OCI-M2 (cell line): ENCODE data around the gene MYH13.

Experiments used
- DNase-seq: peaks from one replicate; lab custom pipeline; 2025; ENCODE audit not compliant: unreplicated experiment; lab: John Stamatoyannopoulos, UW

The MYH13 gene

DNA sequence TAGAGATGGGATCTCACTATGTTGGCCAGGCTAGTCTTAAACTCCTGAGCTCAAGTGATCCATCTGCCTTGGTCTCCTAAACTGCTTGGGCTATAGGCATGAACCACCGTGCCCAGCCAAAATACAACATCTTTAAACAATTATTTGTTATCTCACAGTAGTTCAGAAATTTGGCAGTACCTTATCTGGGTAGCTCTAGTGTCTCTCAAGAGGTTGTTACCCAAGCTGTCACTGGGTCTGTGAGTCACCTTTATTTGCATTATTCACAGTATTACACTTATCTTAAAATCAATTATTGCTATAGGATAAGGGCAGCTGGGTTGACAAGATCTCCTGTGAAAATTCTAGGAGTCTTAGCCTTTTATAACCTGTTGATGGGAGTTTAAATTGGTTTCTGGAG, 110.4 kb downstream of the MYH13 start:
- DNase-seq: no peak

DNA sequence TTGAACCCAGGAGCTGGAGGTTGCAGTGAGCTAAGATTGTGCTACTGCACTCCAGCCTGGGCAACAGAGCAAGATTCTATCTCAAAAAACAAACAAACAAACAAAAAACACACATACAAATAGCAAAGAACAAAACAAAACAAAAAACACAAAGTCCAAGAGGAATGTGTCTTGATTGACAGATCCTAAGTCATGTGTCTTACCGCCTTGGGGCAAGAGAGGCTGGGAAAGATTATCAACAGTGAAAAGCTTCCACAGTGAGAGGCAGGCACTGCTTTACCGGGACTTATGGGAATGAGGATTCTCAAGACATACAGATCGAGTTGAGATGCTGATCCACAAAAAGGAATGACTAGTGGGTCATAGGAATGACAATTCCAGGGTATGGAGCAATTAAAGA, 111.7 kb downstream of the MYH13 start:
- DNase-seq: no peak

DNA sequence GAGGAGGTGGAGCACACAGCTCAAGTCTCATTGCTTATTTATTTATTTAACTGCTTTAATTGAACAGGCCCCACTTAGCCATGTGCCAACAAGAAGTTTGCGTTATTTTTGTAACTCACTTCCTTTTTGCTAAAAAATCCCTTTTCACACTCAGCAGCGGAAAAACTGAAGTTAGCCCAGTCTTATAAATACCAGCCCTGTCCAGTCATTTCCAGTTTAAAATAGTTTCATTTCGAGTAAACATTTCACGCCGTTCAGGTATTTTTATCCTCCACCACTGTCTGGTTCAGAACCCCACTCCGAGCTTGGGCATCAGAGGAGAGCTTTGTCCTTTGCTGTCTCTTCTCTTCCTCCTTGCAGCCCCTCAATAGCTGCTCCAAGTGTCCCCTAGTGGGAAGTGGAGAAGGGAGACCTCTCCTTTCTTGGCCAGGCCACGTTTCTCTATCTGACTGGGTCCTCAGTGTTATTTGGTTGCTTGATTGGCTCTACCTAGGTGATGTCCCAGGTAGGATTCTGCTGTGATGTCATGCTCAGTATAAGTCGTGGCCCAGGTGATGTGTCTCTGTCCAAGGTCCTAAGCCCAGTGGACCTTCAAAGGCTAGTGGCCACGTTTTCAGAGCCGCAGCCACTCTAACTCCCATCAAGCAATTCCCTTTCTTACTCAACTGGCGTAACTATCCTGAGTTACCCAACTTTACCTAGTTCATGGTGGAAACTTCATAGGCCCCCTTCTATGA, 121.4 kb downstream of the MYH13 start:
- no peak for DNase-seq
